ENCODE results near the gene TBC1D8. TPM values are rescaled to one million over a fixed set of nuclear protein-coding genes. Genes with fewer than 3 reads are reported as not detected.

The TBC1D8 gene
- total and polyA plus RNA-seq, 2 of the 13 experiments (the other 11 are each of a cell fraction or from before 2014, with no cell fraction given): 45.1 to 95.4 TPM

DNA sequence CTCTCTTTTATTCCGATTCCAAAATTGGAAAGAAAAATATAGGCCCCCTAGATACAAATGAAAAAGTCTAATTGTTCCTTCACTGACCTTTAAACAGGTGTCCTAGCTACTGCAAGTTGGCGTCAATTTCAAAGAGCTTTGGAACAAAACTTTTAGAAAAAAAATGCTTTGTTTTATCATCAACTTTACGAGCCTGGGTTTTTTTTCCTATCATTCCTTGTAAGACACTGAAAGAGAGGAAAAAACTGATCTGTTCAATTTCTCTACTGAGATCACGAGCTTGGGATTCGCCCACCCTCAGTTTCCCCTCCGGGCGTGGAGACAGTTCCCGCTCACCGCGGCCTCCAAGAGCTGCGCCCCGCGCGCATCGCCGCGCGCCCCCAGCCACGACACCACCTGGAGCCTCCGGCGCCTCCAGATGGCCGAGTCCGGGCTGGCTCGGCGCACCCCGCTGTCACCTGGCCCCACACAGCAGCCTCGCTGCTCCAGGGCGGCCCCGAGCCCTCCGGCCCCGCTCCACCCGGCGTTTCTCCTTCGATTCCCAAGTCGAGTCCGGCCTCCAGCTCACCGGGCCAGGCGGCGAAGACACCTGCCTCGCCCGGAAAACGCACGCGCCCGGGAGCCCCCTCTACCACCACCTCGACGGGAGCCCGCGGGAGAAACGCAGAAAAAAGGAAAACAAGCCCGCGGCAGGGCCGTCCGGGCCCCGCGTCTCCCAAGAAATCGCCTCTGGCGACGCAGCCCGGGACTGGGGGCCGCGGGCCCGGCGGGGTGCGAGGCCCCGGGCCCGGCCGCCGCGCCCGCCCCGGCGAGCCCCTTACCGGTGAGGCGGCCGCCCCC is 656 bp downstream of the TBC1D8 start (continued):
- TF ChIP-seq RNF2 (conservative IDR thresholded peaks at IDR 0.05; ENCODE audit: low read depth) (peak; percentile 26; the same call in 1 of the 2 replicates), CTCF (CRISPR knock-in tag; IDR thresholded peaks at IDR 0.05) (peak; percentile 59), MYPOP (CRISPR knock-in tag; IDR thresholded peaks at IDR 0.05) (peak; percentile 71; the same call in 1 of the 2 replicates), ZNF280B (CRISPR knock-in tag; IDR thresholded peaks at IDR 0.05; ENCODE audit: borderline replicate concordance) (0 out of 2 replicates have a peak, but pooled peaks have one; percentile 24)
- TF ChIP-seq, protein P1, sequence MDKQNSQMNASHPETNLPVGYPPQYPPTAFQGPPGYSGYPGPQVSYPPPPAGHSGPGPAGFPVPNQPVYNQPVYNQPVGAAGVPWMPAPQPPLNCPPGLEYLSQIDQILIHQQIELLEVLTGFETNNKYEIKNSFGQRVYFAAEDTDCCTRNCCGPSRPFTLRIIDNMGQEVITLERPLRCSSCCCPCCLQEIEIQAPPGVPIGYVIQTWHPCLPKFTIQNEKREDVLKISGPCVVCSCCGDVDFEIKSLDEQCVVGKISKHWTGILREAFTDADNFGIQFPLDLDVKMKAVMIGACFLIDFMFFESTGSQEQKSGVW (CRISPR knock-in tag; IDR thresholded peaks at IDR 0.05; ENCODE audit: borderline replicate concordance): no peak

Measured in HepG2 (cell line).